Left lung (tissue), 10 donors: Measurements from ENCODE around the gene PDCD1. TPM values are rescaled to one million over a fixed set of nuclear protein-coding genes. Genes with fewer than 3 reads are reported as not detected.

Experiments used
- ATAC-seq: fragments of 200-7000 bp; cut with Tn5 transposase; one replicate; pipeline ENCODE4 v1.9.1; 2020; ENCODE audit warnings: moderate library complexity
- DNase-seq, 4 donors: peaks; one replicate each; pipeline ENCODE4 v3.0.0-alpha.2; 2013 to 2020
- H3K27ac ChIP-seq, 2 donors: fragments of 200-600 bp; sonication (generic) in 1 of 2; one replicate each; pipeline versions ENCODE4 v1.5.0 to v1.8.0; 2020 to 2021
- H3K27me3 ChIP-seq, 2 donors: fragments of 200-600 bp; sonication (generic) in 1 of 2; one replicate each; pipeline versions ENCODE4 v1.5.0 to v1.8.0; 2020 to 2021
- H3K36me3 ChIP-seq, 2 donors: fragments of 200-600 bp; sonication (generic) in 1 of 2; one replicate each; pipeline versions ENCODE4 v1.5.0 to v1.8.0; 2020 to 2021
- H3K4me1 ChIP-seq, 2 donors: fragments of 200-600 bp; one replicate each; pipeline ENCODE4 v1.8.0; 2021
- H3K4me3 ChIP-seq, 2 donors: fragments of 200-600 bp; sonication (generic) in 1 of 2; one replicate each; pipeline versions ENCODE4 v1.5.0 to v1.8.0; 2020 to 2021; ENCODE audit warnings: mild to moderate bottlenecking in 1 of 2
- H3K9me3 ChIP-seq, 2 donors: fragments of 200-600 bp; sonication (generic) in 1 of 2; one replicate each; pipeline versions ENCODE4 v1.5.0 to v1.8.0; 2020 to 2021
- CTCF ChIP-seq, 2 donors: fragments of 200-600 bp; sonication (generic) in 1 of 2; IDR thresholded peaks; one replicate each; pipeline versions ENCODE4 v1.5.0 to v1.8.0; 2021; ENCODE audit warnings: antibody characterized with exemption in 2 of 2
- intact Hi-C, 2 donors: fragments of 100-400 bp; cut with DNase I; formaldehyde crosslinking; loops; one replicate each; pipeline versions ENCODE4 v1.11.2 to v1.14.2; 2022
- polyA plus RNA-seq, 6 donors: library from polyadenylated mRNA; unstranded; fragments of 120-200 nt; gene quantifications; one replicate each; pipeline ENCODE4 v1.2.1, GENCODE V29; 2013; ENCODE audit not compliant: insufficient read length in 6 of 6
- total RNA-seq, 2 donors: library from RNA; stranded (reverse); fragmentation: NEBNext Ultra II Directional; extraction: Animal tissue kit (Norgen Biotek cat#: 25700); gene quantifications; one replicate each; pipeline ENCODE4 v1.2.1, GENCODE V29; 2021
- donor health status: DM: no; HTN: yes; CAD: no.
- donor health status: DM: no; HTN: no; CAD: no.

The PDCD1 gene
- total and polyA plus RNA-seq, 8 donors: 0.15 to 1.1 (median 0.31) TPM

- H3K27me3 ChIP-seq: peaks cover 0 to 7% of the 10 kb centered on the region in 2 donors
- no peak for TF ChIP-seq CTCF (IDR thresholded peaks at IDR 0.05)
- intact Hi-C loops: no loop called here
- peak in 1 of 4 donors; percentile 54 for DNase-seq
- no peak overlapping the region for H3K27ac ChIP-seq
- H3K4me3 ChIP-seq: no peak overlapping the region
- no peak for ATAC-seq
- no peaks in the 10 kb centered on the region for H3K4me1 ChIP-seq
- H3K9me3 ChIP-seq: no peaks in the 10 kb centered on the region
- H3K36me3 ChIP-seq: no peaks in the 10 kb centered on the region
These were observed 46.4 kb upstream of the PDCD1 start for GRCh38 chr2:241904791-241905710.

DNA sequence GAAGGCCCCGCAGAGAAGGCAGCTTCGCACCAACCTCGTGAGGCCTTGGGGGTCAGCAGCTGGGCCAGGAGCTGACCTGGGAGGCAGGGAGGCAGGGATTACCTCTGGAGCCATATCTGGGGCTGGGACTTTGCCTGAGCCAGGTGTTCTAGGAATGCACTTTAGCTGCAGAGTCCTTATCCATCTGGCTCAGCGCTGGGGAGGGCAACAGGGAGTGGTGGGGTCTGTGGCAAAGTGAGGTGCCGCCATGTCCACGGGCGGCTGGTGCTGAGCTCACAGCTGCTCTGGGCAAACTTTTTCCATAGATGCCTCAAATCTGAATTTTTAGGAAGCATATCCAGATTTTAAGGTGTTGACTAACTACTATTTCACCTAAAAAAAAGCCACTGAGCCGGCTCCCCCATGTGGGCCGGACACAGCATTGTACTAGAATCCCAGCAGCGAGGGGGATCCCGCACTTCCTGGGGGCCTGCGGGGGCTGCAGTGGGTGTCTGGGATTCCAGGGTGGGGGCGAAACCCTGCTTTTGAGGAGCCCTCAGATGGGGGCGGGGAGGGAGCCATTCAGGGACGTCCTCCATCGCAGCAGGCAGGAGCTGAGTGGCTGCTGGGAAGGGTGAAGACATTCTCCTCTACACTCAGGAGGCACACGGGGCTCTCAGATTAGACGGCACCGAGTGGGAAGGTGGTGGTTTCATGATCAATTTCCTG is 45.5 kb upstream of the PDCD1 start:
- Histone ChIP-seq H3K27ac (no peak overlapping the region), H3K4me1 (no peaks in the 10 kb centered on the region), H3K9me3 (no peaks in the 10 kb centered on the region), H3K4me3 (no peak overlapping the region), H3K36me3 (no peaks in the 10 kb centered on the region), H3K27me3 (peaks cover 0 to 7% of the 10 kb centered on the region in 2 donors)
- DNase-seq: peak in 1 of 4 donors; percentile 69
- TF ChIP-seq CTCF (IDR thresholded peaks at IDR 0.05): no peak
- no peak for ATAC-seq
- intact Hi-C loops: no loop called here

DNA sequence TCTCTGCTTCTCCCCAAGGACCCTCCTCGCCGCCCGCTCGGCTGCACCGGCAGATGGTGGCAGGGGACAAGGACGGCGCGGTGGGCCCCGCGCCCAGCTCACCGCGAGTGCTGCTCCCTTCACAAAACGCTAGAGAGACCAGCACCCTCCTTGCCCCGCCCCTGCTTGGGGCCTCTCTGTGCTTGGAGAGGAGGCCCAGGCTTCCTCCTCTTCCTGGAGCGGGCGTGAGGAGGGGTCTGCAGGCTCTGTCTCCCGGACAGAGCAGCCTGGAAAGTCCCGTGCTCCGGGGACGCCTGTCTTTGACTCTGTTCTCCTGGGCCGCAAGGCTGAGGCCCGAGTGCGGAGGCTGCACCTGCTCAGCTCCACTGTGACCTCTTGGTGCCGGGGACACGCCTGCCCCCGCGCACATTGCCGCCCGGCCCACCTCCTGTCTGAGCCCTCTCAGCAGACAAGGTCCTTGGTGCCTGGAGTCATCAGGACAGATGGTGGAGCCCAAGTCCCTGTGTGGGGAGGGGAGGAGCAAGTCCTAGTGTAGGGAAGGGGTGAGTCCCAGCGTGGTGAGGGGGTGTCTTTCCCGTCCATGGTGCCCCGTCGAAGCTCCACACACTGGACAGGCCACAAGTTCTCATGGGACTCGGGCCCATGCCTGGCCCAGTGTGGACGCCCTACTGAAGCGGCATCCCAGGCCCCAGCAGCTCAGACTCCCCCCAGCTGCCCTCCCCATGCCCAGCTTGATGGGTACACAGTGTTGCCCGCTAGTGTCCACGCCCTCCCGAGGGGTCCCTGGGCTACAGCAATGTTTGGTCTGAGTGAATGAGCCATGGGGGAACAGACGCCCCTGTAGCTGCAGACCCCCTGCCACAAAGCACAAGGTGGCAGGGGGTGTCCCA is 44.7 kb upstream of the PDCD1 start:
- DNase-seq (peak in 1 of 4 donors; percentile 74), ATAC-seq (no peak)
- intact Hi-C loops: no loop called here
- no peak for TF ChIP-seq CTCF (IDR thresholded peaks at IDR 0.05)
- no peaks in the 10 kb centered on the region for H3K4me1 ChIP-seq
- no peak overlapping the region for H3K27ac ChIP-seq
- peaks cover 0 to 7% of the 10 kb centered on the region in 2 donors for H3K27me3 ChIP-seq
- no peaks in the 10 kb centered on the region for H3K9me3 ChIP-seq
- no peaks in the 10 kb centered on the region for H3K36me3 ChIP-seq
- no peak overlapping the region for H3K4me3 ChIP-seq

GRCh38 chr2:241902357-241902991 is 43.8 kb upstream of the PDCD1 start:
- DNase-seq: peak in 1 of 4 donors; percentile 74
- intact Hi-C loops: no loop called here
- Histone ChIP-seq H3K4me3 (no peak overlapping the region), H3K27me3 (peaks cover 0 to 7% of the 10 kb centered on the region in 2 donors), H3K36me3 (no peaks in the 10 kb centered on the region), H3K9me3 (no peaks in the 10 kb centered on the region), H3K4me1 (no peaks in the 10 kb centered on the region), H3K27ac (no peak overlapping the region)
- no peak for ATAC-seq
- TF ChIP-seq CTCF (IDR thresholded peaks at IDR 0.05): no peak
